NCI-H2107 treated with DMSO at 0.1 percent for 48 hours (cell line): ENCODE data around the gene HMCN2.

ENCODE experiments used
- DNase-seq: peaks from one replicate; lab custom pipeline; 2025; ENCODE audit not compliant: unreplicated experiment; lab: John Stamatoyannopoulos, UW

The HMCN2 gene

GRCh38 chr9:130341839-130342713 is 76.5 kb downstream of the HMCN2 start:
- no peak for DNase-seq

GRCh38 chr9:130342714-130343085 is 77.1 kb downstream of the HMCN2 start:
- no peak for DNase-seq

- no peak for DNase-seq
These were observed 77.9 kb downstream of the HMCN2 start for GRCh38 chr9:130343445-130343918.

GRCh38 chr9:130344366-130344765 is 78.8 kb downstream of the HMCN2 start:
- DNase-seq: no peak

GRCh38 chr9:130345009-130345896 is 79.7 kb downstream of the HMCN2 start:
- DNase-seq: no peak

GRCh38 chr9:130345897-130346385 is 80.4 kb downstream of the HMCN2 start:
- no peak for DNase-seq

DNA sequence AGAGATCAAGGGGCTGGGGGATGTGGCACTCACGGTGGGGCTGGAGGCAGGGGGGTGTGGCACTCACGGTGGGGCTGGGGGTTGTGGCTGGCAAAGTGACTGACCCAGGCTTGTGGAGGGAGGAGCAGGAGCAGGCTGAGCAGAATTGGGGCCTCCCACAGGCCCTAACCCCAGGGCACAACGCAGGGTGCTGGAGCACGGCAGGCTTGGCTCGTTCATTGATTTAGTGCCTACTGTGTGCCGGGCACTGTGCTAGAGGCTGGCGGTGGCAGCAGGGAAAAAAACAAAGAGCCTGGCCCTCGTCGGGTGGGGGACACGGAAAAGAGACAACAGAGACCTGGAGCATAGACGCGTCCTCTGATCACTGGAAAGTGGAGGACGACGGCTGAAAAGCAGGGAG is 80.9 kb downstream of the HMCN2 start:
- DNase-seq: no peak

GRCh38 chr9:130347036-130347435 is 81.5 kb downstream of the HMCN2 start:
- no peak for DNase-seq

- DNase-seq: no peak
These were observed 82.4 kb downstream of the HMCN2 start for GRCh38 chr9:130347931-130348330.

DNA sequence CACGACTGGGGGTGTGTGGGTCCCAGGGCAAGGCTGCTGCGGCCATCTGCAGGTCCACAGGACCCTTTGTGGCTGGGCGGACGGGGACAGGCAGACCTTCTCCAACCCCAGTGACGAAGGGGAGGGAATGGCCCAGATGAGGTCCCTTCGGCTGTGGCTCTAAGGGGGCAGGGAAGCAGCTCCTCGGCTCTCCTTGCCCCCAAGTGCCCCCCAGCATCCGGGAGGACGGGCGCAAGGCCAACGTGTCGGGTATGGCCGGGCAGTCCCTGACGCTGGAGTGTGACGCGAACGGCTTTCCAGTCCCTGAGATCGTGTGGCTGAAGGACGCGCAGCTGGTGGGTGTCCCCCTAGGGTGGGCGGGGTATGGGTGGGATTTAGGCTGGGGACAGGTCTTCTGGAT is 82.8 kb downstream of the HMCN2 start:
- DNase-seq: no peak

DNA sequence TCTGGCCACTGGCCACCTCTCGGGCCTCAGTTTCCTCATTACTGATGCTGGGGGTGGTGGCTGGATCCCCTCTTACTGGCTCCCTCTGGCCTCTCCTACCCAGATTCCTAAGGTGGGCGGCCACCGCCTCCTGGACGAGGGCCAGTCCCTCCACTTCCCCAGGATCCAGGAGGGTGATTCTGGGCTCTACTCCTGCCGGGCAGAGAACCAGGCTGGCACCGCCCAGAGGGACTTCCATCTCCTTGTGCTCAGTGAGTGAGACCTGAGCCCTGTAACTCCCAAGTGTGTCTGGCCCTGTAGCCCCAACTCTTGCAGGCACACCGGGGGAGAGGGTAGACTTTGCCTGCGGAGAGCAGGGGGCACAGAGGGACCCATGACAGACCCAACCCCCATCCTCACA is 83.3 kb downstream of the HMCN2 start:
- DNase-seq: no peak

DNA sequence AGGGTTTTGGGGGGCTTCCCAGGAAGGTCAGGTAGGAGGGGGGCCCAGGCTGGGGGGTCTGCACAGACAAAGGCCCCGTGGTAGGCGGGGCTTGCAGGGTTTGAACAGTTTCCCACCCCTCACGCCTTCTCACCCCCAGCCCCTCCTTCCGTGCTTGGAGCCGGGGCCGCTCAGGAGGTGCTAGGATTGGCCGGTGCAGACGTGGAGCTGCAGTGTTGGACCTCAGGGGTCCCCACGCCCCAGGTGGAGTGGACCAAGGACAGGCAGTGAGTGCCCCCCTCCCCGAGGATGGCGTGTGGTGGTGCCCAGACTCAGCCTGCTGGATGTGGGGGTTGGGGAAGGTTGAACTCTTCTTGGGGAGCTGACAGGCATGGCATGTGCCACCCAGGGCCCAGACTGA is 83.8 kb downstream of the HMCN2 start:
- DNase-seq: no peak

DNA sequence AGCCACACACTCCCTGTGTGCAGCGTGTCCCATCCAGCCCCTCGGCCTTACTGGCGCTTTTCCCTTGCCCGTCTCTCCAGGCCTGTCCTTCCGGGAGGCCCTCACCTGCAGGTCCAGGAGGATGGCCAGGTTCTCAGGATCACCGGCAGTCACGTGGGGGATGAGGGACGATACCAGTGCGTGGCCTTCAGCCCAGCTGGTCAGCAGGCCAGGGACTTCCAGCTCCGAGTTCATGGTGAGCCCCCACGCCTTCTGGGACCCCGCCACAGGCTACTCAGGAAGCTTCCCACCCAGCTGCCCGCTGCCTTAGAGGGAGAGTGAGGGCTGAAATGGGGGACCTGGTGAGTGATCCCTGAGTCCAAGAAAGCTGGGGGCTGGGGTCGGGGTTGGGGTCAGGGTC is 85.8 kb downstream of the HMCN2 start:
- DNase-seq: no peak

DNA sequence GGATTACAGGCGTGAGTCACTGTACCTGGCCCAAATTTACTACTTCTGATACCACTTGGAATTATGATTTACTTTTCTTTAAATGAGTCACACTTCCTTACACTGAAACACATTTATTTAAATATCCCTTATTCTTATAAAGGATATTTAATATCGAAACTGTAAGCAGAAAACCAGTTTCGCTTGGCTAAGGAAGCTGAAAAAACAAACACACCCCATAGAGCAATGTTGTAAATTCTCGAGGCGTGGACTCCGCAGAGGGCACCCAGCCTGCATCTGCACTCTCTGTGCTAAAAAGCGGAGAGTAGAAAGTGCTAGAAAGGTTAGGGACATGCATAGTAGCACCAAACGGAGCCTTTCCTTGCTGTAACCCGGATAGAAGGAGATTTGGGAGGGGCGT is 86.5 kb downstream of the HMCN2 start:
- DNase-seq: no peak

- DNase-seq: no peak
These were observed 87.2 kb downstream of the HMCN2 start for GRCh38 chr9:130352586-130353285.

DNA sequence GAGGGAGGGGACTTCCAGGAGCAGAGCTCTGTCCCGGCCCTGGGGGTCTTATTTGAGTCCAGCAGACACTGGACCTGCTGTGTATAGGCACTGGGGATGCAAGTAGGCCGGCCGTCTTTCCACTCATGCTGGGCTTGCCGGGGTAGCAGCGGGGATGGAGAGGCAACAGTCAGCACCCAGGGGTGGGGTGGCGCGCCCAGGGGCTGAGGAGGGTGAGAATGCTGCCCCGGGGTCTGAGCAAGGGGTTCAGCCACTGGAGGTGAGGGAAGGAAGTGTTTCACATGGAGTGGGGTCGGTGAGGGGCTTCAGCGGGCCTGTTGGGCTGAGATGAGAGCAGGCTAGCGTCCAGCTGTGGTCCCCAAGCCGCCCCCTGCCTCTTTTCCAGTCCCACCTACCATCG is 88.8 kb downstream of the HMCN2 start:
- DNase-seq: no peak

DNA sequence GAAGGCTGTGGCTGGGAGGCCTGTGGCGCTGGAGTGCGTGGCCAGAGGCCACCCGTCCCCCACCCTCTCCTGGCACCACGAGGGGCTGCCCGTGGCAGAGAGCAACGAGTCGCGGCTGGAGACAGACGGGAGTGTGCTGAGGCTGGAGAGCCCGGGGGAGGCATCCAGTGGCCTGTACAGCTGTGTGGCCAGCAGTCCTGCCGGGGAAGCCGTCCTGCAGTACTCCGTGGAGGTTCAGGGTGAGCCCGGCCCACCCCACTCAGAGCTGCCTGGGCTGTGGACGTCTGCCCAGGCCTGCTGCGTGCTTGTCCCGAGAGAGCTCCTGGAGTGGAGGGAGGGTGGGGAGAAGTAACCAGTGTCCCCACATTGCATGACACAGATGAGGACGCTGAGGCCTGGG is 89.2 kb downstream of the HMCN2 start:
- DNase-seq: no peak

DNA sequence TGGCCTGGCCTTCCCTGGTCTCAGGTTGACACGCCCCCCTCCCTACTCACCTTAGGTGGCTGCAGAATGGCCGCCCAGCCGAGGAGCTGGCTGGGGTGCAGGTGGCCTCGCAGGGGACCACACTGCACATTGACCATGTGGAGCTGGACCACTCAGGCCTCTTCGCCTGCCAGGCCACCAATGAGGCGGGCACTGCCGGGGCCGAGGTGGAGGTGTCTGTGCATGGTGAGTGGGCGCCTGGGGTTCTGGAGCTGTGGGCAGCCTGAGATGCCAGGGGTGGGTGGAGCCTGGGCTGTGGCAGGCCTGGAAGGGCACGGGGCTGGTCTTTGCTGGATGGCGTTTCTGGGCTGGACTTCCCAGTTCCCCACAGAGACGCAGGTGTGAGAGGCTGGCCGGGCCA is 90.5 kb downstream of the HMCN2 start:
- DNase-seq: no peak

- no peak for DNase-seq
These were observed 91.5 kb downstream of the HMCN2 start for GRCh38 chr9:130356877-130357584.

GRCh38 chr9:130358928-130359327 is 93.4 kb downstream of the HMCN2 start:
- no peak for DNase-seq

GRCh38 chr9:130359819-130360218 is 94.3 kb downstream of the HMCN2 start:
- DNase-seq: no peak
